Left lung (tissue), 10 donors: ENCODE measurements around the gene SERP1. TPM values are rescaled to one million over a fixed set of nuclear protein-coding genes. Genes with fewer than 3 reads are reported as not detected.

ENCODE experiments used
- ATAC-seq: fragments of 200-7000 bp; cut with Tn5 transposase; one replicate; pipeline ENCODE4 v1.9.1; 2020; ENCODE audit warnings: moderate library complexity
- DNase-seq, 4 donors: peaks; one replicate each; pipeline ENCODE4 v3.0.0-alpha.2; 2013 to 2020
- H3K27ac ChIP-seq, 2 donors: fragments of 200-600 bp; sonication (generic) in 1 of 2; one replicate each; pipeline versions ENCODE4 v1.5.0 to v1.8.0; 2020 to 2021
- H3K27me3 ChIP-seq, 2 donors: fragments of 200-600 bp; sonication (generic) in 1 of 2; one replicate each; pipeline versions ENCODE4 v1.5.0 to v1.8.0; 2020 to 2021
- H3K36me3 ChIP-seq, 2 donors: fragments of 200-600 bp; sonication (generic) in 1 of 2; one replicate each; pipeline versions ENCODE4 v1.5.0 to v1.8.0; 2020 to 2021
- H3K4me1 ChIP-seq, 2 donors: fragments of 200-600 bp; one replicate each; pipeline ENCODE4 v1.8.0; 2021
- H3K4me3 ChIP-seq, 2 donors: fragments of 200-600 bp; sonication (generic) in 1 of 2; one replicate each; pipeline versions ENCODE4 v1.5.0 to v1.8.0; 2020 to 2021; ENCODE audit warnings: mild to moderate bottlenecking in 1 of 2
- H3K9me3 ChIP-seq, 2 donors: fragments of 200-600 bp; sonication (generic) in 1 of 2; one replicate each; pipeline versions ENCODE4 v1.5.0 to v1.8.0; 2020 to 2021
- intact Hi-C, 2 donors: fragments of 100-400 bp; cut with DNase I; formaldehyde crosslinking; loops; one replicate each; pipeline versions ENCODE4 v1.11.2 to v1.14.2; 2022
- polyA plus RNA-seq, 6 donors: library from polyadenylated mRNA; unstranded; fragments of 120-200 nt; gene quantifications; one replicate each; pipeline ENCODE4 v1.2.1, GENCODE V29; 2013; ENCODE audit not compliant: insufficient read length in 6 of 6
- total RNA-seq, 2 donors: library from RNA; stranded (reverse); fragmentation: NEBNext Ultra II Directional; extraction: Animal tissue kit (Norgen Biotek cat#: 25700); gene quantifications; one replicate each; pipeline ENCODE4 v1.2.1, GENCODE V29; 2021
- TF ChIP-seq, protein P1 (sequence below), 2 donors: fragments of 200-600 bp; sonication (generic) in 1 of 2; IDR thresholded peaks; one replicate each; pipeline versions ENCODE4 v1.5.0 to v1.8.0; 2021; ENCODE audit warnings: antibody characterized with exemption in 2 of 2
- donor health status: DM: no; HTN: yes; CAD: no.
- donor health status: DM: no; HTN: no; CAD: no.

Gene SERP1
- total and polyA plus RNA-seq, 8 donors: 137 to 170 (median 150) TPM

- Histone ChIP-seq H3K4me1 (peaks cover 0 to 2% of the 10 kb centered on the region in 2 donors), H3K4me3 (no peak overlapping the region), H3K9me3 (no peaks in the 10 kb centered on the region), H3K27me3 (no peaks in the 10 kb centered on the region), H3K27ac (peak overlapping the region; percentile 4 to 42), H3K36me3 (peaks cover 0 to 33% of the 10 kb centered on the region in 2 donors)
- ATAC-seq (peak; percentile 94), DNase-seq (peak in 2 of 4 donors; percentile 76 to 82)
- TF ChIP-seq, protein P1, sequence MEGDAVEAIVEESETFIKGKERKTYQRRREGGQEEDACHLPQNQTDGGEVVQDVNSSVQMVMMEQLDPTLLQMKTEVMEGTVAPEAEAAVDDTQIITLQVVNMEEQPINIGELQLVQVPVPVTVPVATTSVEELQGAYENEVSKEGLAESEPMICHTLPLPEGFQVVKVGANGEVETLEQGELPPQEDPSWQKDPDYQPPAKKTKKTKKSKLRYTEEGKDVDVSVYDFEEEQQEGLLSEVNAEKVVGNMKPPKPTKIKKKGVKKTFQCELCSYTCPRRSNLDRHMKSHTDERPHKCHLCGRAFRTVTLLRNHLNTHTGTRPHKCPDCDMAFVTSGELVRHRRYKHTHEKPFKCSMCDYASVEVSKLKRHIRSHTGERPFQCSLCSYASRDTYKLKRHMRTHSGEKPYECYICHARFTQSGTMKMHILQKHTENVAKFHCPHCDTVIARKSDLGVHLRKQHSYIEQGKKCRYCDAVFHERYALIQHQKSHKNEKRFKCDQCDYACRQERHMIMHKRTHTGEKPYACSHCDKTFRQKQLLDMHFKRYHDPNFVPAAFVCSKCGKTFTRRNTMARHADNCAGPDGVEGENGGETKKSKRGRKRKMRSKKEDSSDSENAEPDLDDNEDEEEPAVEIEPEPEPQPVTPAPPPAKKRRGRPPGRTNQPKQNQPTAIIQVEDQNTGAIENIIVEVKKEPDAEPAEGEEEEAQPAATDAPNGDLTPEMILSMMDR (IDR thresholded peaks at IDR 0.05): no peak
- intact Hi-C loops: no loop called here
Measured at GRCh38 chr3:150588027-150588830, 41.9 kb upstream of the SERP1 start.

GRCh38 chr3:150583028-150583427, 36.7 kb upstream of the SERP1 start:
- Histone ChIP-seq H3K27ac (no peak overlapping the region), H3K27me3 (no peaks in the 10 kb centered on the region), H3K4me3 (no peak overlapping the region), H3K9me3 (no peaks in the 10 kb centered on the region), H3K4me1 (peaks cover 0 to 2% of the 10 kb centered on the region in 2 donors), H3K36me3 (peaks cover 0 to 82% of the 10 kb centered on the region in 2 donors)
- intact Hi-C loops: no loop called here
- ATAC-seq (no peak), DNase-seq (no peak)
- TF ChIP-seq, protein P1 (IDR thresholded peaks at IDR 0.05): no peak

DNA sequence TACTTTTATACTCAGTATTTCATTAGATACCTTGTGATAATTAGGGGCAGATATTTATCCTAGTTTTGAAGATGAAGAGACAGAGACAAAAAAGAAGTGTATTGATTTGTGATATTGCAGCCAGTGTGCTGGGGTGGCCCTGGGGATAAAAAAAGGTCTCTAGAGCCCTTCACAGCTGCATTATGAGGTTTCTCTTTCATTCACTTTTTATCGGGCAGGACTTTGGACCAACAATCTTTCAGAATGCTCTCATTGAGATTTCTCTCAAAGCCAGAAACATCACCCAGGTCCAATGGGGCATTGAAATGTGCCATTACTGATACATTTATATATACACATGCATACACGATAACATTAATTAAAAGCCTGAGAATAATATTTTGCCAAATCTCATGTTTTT, 36.3 kb upstream of the SERP1 start:
- ATAC-seq: no peak
- no peaks in the 10 kb centered on the region for H3K27me3 ChIP-seq
- no peak overlapping the region for H3K4me3 ChIP-seq
- H3K36me3 ChIP-seq: peaks cover 0 to 86% of the 10 kb centered on the region in 2 donors
- DNase-seq: no peak
- no peaks in the 10 kb centered on the region for H3K9me3 ChIP-seq
- intact Hi-C loops: no loop called here
- H3K4me1 ChIP-seq: peaks cover 0 to 2% of the 10 kb centered on the region in 2 donors
- TF ChIP-seq, protein P1 (IDR thresholded peaks at IDR 0.05): no peak
- H3K27ac ChIP-seq: no peak overlapping the region

DNA sequence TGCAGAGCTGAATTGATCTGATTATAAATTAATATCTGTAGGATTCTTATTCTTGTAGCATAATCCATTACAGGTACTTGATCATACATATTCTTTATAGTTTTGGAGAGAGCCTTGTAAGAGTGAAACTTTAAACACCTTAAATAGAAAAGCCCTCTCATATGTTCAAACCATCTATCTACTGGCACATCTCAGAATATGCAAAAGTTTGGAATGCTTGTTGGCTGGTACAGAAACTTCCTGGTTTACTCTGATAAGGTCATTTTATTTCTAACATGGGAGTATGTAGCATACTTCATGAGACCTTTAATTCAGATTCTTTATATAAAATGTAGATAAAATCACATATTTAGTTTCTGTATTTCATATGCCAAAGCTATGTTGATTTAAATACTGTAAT, 34.9 kb upstream of the SERP1 start:
- DNase-seq: no peak
- TF ChIP-seq, protein P1 (IDR thresholded peaks at IDR 0.05): no peak
- H3K4me3 ChIP-seq: no peak overlapping the region
- intact Hi-C loops: no loop called here
- no peaks in the 10 kb centered on the region for H3K9me3 ChIP-seq
- H3K4me1 ChIP-seq: no peaks in the 10 kb centered on the region
- peaks cover 0 to 94% of the 10 kb centered on the region in 2 donors for H3K36me3 ChIP-seq
- no peak for ATAC-seq
- no peaks in the 10 kb centered on the region for H3K27me3 ChIP-seq
- no peak overlapping the region for H3K27ac ChIP-seq

DNA sequence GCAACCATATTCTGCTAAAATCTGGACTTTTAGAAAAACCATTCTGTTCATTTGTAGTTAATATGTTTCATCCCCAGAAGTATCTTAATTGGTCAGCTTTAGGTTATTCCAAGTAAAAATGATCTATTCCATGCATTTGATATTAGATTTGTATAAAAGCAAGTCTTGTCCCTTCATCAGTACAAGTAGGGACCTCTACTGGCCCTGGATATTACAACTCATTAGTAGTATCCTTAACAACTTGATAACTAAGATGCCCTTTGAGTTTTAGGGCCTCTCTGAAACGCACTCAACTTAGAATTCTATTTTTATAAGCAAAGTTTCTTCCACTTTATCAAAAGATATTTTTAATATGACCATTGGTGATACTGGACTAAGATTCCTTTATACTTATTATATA, 31.6 kb upstream of the SERP1 start:
- DNase-seq (peak in 1 of 4 donors; percentile 5), ATAC-seq (no peak)
- Histone ChIP-seq H3K4me1 (no peaks in the 10 kb centered on the region), H3K27me3 (no peaks in the 10 kb centered on the region), H3K4me3 (no peak overlapping the region), H3K9me3 (no peaks in the 10 kb centered on the region), H3K36me3 (peaks cover 0 to 90% of the 10 kb centered on the region in 2 donors), H3K27ac (no peak overlapping the region)
- TF ChIP-seq, protein P1 (IDR thresholded peaks at IDR 0.05): no peak
- intact Hi-C loops: no loop called here
